Keratinocyte (primary cell): ENCODE measurements around the gene TSACC. TPM values are rescaled to one million over a fixed set of nuclear protein-coding genes. Genes with fewer than 3 reads are reported as not detected.
A peak's percentile ranks its signal among the peaks of the same experiment; 100 is the strongest.

Experiments used
- DNase-seq: peaks from one replicate; pipeline ENCODE4 v3.0.0-alpha.2; 2011; ENCODE audit warnings: low read depth, missing footprints, low spot score
- FAIRE-seq: peaks from 2 replicates; lab custom pipeline; 2011; peaks lifted over from hg19 to GRCh38; lab: Jason Lieb, UNC
- H2AFZ ChIP-seq: 2 replicates; pipeline ENCODE4 v1.6.0; 2012; ENCODE audit warnings: low read length, control low read depth, inconsistent platforms; ENCODE audit not compliant: control insufficient read depth
- H3K27ac ChIP-seq: 2 replicates; pipeline ENCODE4 v1.5.1; 2011; ENCODE audit warnings: low read length; ENCODE audit not compliant: control insufficient read depth, insufficient read depth
- H3K27me3 ChIP-seq: 3 replicates; pipeline ENCODE4 v1.6.0; 2011; ENCODE audit warnings: low read length; ENCODE audit not compliant: control insufficient read depth, insufficient read depth; ENCODE audit errors: extremely low read depth
- H3K36me3 ChIP-seq, 2 experiments: 2 replicates in 1 of 2; 3 replicates in 1 of 2; pipeline ENCODE4 v1.5.1; 2011; ENCODE audit warnings: low read length in 2 of 2, mild to moderate bottlenecking in 1 of 2; ENCODE audit not compliant: control insufficient read depth in 2 of 2, insufficient read depth in 2 of 2; ENCODE audit errors: extremely low read depth in 1 of 2
- H3K4me1 ChIP-seq: 3 replicates; pipeline ENCODE4 v1.5.1; 2011; ENCODE audit warnings: low read length; ENCODE audit not compliant: control insufficient read depth, insufficient read depth; ENCODE audit errors: extremely low read depth
- H3K4me2 ChIP-seq: 3 replicates; pipeline ENCODE4 v1.6.0; 2011; ENCODE audit warnings: low read depth, low read length; ENCODE audit not compliant: control insufficient read depth, insufficient read depth; ENCODE audit errors: extremely low read depth
- H3K4me3 ChIP-seq, 3 experiments: fragments of 200-600 bp in 1 of 3; sonication (generic) in 1 of 3; 2 replicates in 2 of 3; 3 replicates in 1 of 3; pipeline ENCODE4 v1.5.1; 2011 to 2016; ENCODE audit warnings: low read length in 3 of 3, mild to moderate bottlenecking in 3 of 3, control low read depth in 2 of 3, inconsistent platforms in 1 of 3, low read depth in 1 of 3, mixed read lengths in 1 of 3, mixed run types in 1 of 3, moderate library complexity in 1 of 3; ENCODE audit not compliant: control insufficient read depth in 2 of 3, insufficient read depth in 2 of 3; ENCODE audit errors: extremely low read depth in 1 of 3
- H3K79me2 ChIP-seq: 2 replicates; pipeline ENCODE4 v1.6.0; 2012; ENCODE audit warnings: low read length; ENCODE audit not compliant: control insufficient read depth, insufficient read depth
- H3K9ac ChIP-seq: 3 replicates; pipeline ENCODE4 v1.6.0; 2011; ENCODE audit warnings: low read length; ENCODE audit not compliant: control insufficient read depth, insufficient read depth; ENCODE audit errors: extremely low read depth
- H3K9me1 ChIP-seq: 3 replicates; pipeline ENCODE4 v1.6.0; 2011; ENCODE audit warnings: low read length; ENCODE audit not compliant: control insufficient read depth, insufficient read depth; ENCODE audit errors: extremely low read depth
- H3K9me3 ChIP-seq: 2 replicates; pipeline ENCODE4 v1.5.1; 2012; ENCODE audit warnings: low read depth, low read length; ENCODE audit not compliant: control insufficient read depth
- H4K20me1 ChIP-seq: 3 replicates; pipeline ENCODE4 v1.6.0; 2011; ENCODE audit warnings: low read length; ENCODE audit not compliant: control insufficient read depth, insufficient read depth; ENCODE audit errors: extremely low read depth
- EZH2 ChIP-seq: IDR thresholded peaks from one replicate; pipeline ENCODE4 v1.6.1; 2012; ENCODE audit warnings: inconsistent platforms, mild to moderate bottlenecking, low read length, moderate library complexity
- dilution Hi-C: fragments of 300-500 bp; cut with MboI; formaldehyde crosslinking; loops from one replicate; pipeline ENCODE4 v1.7.0; 2020; ENCODE audit warnings: low sequenced_read_pairs; ENCODE audit not compliant: extremely low pct_ligation_motif_present
- polyA plus RNA-seq, 5 experiments: library from polyadenylated mRNA; depleted of rRNA in 3 of 5; stranded (reverse) in 3 of 5; stranded (forward) in 1 of 5; unstranded in 1 of 5; fragments of >200 nt; gene quantifications; 1 replicate in 1 of 5; 2 replicates in 3 of 5; 3 replicates in 1 of 5; pipeline versions ENCODE4 v1.2.1 to v1.2.3, GENCODE V29; 2011 to 2012; ENCODE audit warnings: missing spikeins in 2 of 5, low read depth in 1 of 5, low replicate concordance in 1 of 5
- TF ChIP-seq, protein P1 (sequence below), 3 experiments: IDR thresholded peaks in 1 of 3; conservative IDR thresholded peaks in 1 of 3; optimal IDR thresholded peaks in 1 of 3; 2 replicates in 2 of 3; 3 replicates in 1 of 3; pipeline versions ENCODE3 to v1.5.1; 2011; ENCODE audit warnings: low read length in 3 of 3, mild to moderate bottlenecking in 3 of 3, moderate library complexity in 2 of 3, control low read depth in 1 of 3, inconsistent platforms in 1 of 3; ENCODE audit not compliant: insufficient read depth in 2 of 3; ENCODE audit errors: extremely low read depth in 1 of 3

Gene TSACC
- polyA plus RNA-seq, 1 donor (not counting 4 experiments of a cell fraction or from before 2014, with no cell fraction given): 2.5 TPM

DNA sequence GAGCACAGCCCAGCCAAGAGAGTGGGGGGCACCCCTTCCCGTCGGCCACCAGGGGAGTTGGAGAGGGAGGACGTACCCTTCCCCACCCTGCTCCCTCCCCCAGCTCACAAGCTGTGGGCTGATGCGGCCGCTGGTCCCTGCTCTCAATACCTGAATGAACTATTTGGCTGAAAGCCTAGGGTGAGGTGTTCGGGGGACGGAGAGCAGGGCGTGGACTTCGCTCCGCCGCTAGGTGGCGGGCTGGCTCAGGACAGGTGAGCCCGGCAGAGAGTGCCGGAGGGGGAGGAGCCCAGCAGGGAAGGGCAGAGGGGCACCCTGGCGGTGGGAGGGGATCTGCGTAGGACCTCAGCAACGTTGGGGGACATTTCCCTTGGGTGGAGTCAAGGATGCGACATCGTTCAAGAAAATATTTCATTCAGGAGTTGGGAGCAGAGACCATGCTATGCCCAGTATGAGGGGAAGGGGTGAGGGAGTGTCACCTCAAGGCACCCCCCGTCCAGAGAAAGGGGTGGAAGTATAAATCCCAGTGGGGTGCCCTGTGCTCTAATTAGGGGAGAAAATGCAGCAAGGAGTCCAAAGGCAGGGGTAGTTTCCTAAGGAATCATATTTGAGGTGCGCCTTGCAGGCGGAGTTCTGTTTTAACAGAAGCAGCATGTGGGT lies 18.7 kb downstream of the TSACC start:
- Histone ChIP-seq H3K9me3 (no peaks in the 10 kb centered on the region), H3K27me3 (no peaks in the 10 kb centered on the region), H3K27ac (no peak overlapping the region), H3K36me3 (no peaks in the 10 kb centered on the region), H3K4me3 (no peak overlapping the region), H3K79me2 (no peaks in the 10 kb centered on the region), H3K9me1 (no peaks in the 10 kb centered on the region), H3K4me1 (peaks cover 5% of the 10 kb centered on the region), H2AFZ (peak overlapping the region; percentile 56), H3K4me2 (peak overlapping the region; percentile 48), H3K9ac (no peak overlapping the region), H4K20me1 (no peaks in the 10 kb centered on the region)
- dilution Hi-C loops: no loop called here
- FAIRE-seq (no peak), DNase-seq (no peak)
- TF ChIP-seq, protein P1, sequence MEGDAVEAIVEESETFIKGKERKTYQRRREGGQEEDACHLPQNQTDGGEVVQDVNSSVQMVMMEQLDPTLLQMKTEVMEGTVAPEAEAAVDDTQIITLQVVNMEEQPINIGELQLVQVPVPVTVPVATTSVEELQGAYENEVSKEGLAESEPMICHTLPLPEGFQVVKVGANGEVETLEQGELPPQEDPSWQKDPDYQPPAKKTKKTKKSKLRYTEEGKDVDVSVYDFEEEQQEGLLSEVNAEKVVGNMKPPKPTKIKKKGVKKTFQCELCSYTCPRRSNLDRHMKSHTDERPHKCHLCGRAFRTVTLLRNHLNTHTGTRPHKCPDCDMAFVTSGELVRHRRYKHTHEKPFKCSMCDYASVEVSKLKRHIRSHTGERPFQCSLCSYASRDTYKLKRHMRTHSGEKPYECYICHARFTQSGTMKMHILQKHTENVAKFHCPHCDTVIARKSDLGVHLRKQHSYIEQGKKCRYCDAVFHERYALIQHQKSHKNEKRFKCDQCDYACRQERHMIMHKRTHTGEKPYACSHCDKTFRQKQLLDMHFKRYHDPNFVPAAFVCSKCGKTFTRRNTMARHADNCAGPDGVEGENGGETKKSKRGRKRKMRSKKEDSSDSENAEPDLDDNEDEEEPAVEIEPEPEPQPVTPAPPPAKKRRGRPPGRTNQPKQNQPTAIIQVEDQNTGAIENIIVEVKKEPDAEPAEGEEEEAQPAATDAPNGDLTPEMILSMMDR (optimal IDR thresholded peaks at IDR 0.05 in 1 of 3, IDR thresholded peaks at IDR 0.05 in 1 of 3, conservative IDR thresholded peaks at IDR 0.05 in 1 of 3; ENCODE audit: extremely low read depth in 1 of 3, insufficient read depth in 2 of 3, low read length in 3 of 3): peak; percentile 97 to 98 (median 98)
- TF ChIP-seq EZH2: no peak

DNA sequence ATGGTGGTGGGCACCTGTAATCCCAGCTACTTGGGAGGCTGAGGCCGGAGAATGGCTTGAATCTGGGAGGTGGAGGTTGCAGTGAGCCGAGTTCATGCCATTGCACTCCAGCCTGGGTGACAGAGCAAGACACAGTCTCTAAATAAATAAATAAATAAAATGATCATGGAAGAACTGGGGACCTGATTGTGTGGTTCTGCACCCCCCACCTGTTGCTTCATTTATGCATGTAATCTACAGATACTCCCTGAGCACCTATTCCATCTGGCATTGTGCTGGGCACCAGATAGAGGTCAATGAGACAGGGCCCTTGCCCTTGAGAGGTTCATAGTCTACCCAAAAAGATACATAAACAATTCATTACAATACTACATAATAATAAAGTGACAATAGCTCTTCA lies 19.7 kb downstream of the TSACC start:
- peaks cover 5% of the 10 kb centered on the region for H3K4me1 ChIP-seq
- no peak for DNase-seq
- no peaks in the 10 kb centered on the region for H4K20me1 ChIP-seq
- H3K9ac ChIP-seq: no peak overlapping the region
- H3K9me3 ChIP-seq: no peaks in the 10 kb centered on the region
- no peak overlapping the region for H2AFZ ChIP-seq
- dilution Hi-C loops: no loop called here
- no peaks in the 10 kb centered on the region for H3K79me2 ChIP-seq
- no peak overlapping the region for H3K27ac ChIP-seq
- no peaks in the 10 kb centered on the region for H3K9me1 ChIP-seq
- no peak overlapping the region for H3K4me2 ChIP-seq
- no peak for TF ChIP-seq EZH2
- TF ChIP-seq, protein P1 (optimal IDR thresholded peaks at IDR 0.05 in 1 of 3, IDR thresholded peaks at IDR 0.05 in 1 of 3, conservative IDR thresholded peaks at IDR 0.05 in 1 of 3; ENCODE audit: extremely low read depth in 1 of 3, insufficient read depth in 2 of 3, low read length in 3 of 3): no peak
- no peaks in the 10 kb centered on the region for H3K36me3 ChIP-seq
- no peak overlapping the region for H3K4me3 ChIP-seq
- FAIRE-seq: no peak
- no peaks in the 10 kb centered on the region for H3K27me3 ChIP-seq
